GM23338 (cell line): ENCODE measurements around the gene POLD3. TPM values are rescaled to one million over a fixed set of nuclear protein-coding genes. Genes with fewer than 3 reads are reported as not detected.

Experiments
- ATAC-seq: fragments of 200-7000 bp; cut with Tn5 transposase; 3 replicates; pipeline ENCODE4 v1.9.1; 2020
- DNase-seq: peaks from one replicate; pipeline ENCODE4 v3.0.0-alpha.2; 2015; ENCODE audit warnings: low spot score
- H2AFZ ChIP-seq: fragments of 200-600 bp; sonication (generic); 2 replicates; pipeline ENCODE4 v1.8.0; 2016; ENCODE audit warnings: antibody characterized with exemption, mild to moderate bottlenecking, moderate library complexity
- H3F3A ChIP-seq: fragments of 200-600 bp; sonication (generic); replicated peaks from 2 replicates; pipeline ENCODE4 v1.8.0; 2017; ENCODE audit warnings: antibody characterized with exemption, mixed run types, low read depth
- H3K27ac ChIP-seq: fragments of 200-600 bp; sonication (generic); 2 replicates; pipeline ENCODE4 v1.6.1; 2016; ENCODE audit warnings: low read depth
- H3K27me3 ChIP-seq: fragments of 200-600 bp; sonication (generic); 2 replicates; pipeline ENCODE4 v1.8.0; 2016; ENCODE audit warnings: mild to moderate bottlenecking, mixed run types, moderate library complexity; ENCODE audit not compliant: insufficient read depth
- H3K36me3 ChIP-seq: fragments of 200-600 bp; sonication (generic); 2 replicates; pipeline ENCODE4 v1.8.0; 2016; ENCODE audit warnings: mild to moderate bottlenecking; ENCODE audit not compliant: insufficient read depth
- H3K4me1 ChIP-seq: fragments of 200-600 bp; sonication (generic); 2 replicates; pipeline ENCODE4 v1.8.0; 2016; ENCODE audit warnings: mild to moderate bottlenecking, moderate library complexity; ENCODE audit not compliant: insufficient read depth
- H3K4me2 ChIP-seq: fragments of 200-600 bp; sonication (generic); 2 replicates; pipeline ENCODE4 v1.7.1; 2017; ENCODE audit warnings: mixed run types
- H3K4me3 ChIP-seq: fragments of 200-600 bp; sonication (generic); 2 replicates; pipeline ENCODE4 v1.6.1; 2016; ENCODE audit warnings: mixed run types
- H3K79me2 ChIP-seq: fragments of 200-600 bp; sonication (generic); replicated peaks from 2 replicates; pipeline ENCODE4 v1.8.0; 2017; ENCODE audit warnings: mild to moderate bottlenecking; ENCODE audit not compliant: insufficient read depth
- H3K9me2 ChIP-seq: fragments of 200-600 bp; sonication (generic); 2 replicates; pipeline ENCODE4 v1.8.0; 2017; ENCODE audit not compliant: insufficient read depth
- H4K20me1 ChIP-seq: fragments of 200-600 bp; sonication (generic); replicated peaks from 2 replicates; pipeline ENCODE4 v1.8.0; 2017; ENCODE audit warnings: mild to moderate bottlenecking; ENCODE audit not compliant: insufficient read depth
- H3K27ac Mint-ChIP-seq: 2 replicates; pipeline ENCODE4 v1.8.0; 2020; ENCODE audit warnings: inconsistent platforms, mild to moderate bottlenecking, moderate library complexity, mixed read lengths
- H3K27me3 Mint-ChIP-seq: 3 replicates; pipeline ENCODE4 v1.8.0; 2022; ENCODE audit warnings: low read depth, mild to moderate bottlenecking, moderate library complexity, mixed read lengths, inconsistent platforms; ENCODE audit not compliant: insufficient read depth, poor library complexity
- H3K36me3 Mint-ChIP-seq: 3 replicates; pipeline ENCODE4 v1.8.0; 2021; ENCODE audit warnings: low read depth, mild to moderate bottlenecking, inconsistent platforms, moderate library complexity, mixed read lengths
- H3K4me1 Mint-ChIP-seq: 3 replicates; pipeline ENCODE4 v1.8.0; 2020; ENCODE audit warnings: mild to moderate bottlenecking, inconsistent platforms, mixed read lengths
- H3K4me3 Mint-ChIP-seq: 3 replicates; pipeline ENCODE4 v1.8.0; 2021; ENCODE audit warnings: moderate library complexity, mild to moderate bottlenecking, inconsistent platforms, mixed read lengths
- H3K9me3 Mint-ChIP-seq: 3 replicates; pipeline ENCODE4 v1.8.0; 2020; ENCODE audit warnings: moderate library complexity, mild to moderate bottlenecking, inconsistent platforms, mixed read lengths
- STAT1 ChIP-seq: IDR thresholded peaks from one replicate; pipeline ENCODE4 v1.6.1; 2016; ENCODE audit warnings: antibody characterized with exemption; ENCODE audit not compliant: unreplicated experiment
- ZNF114 ChIP-seq: fragments of 250-450 bp; sonication (Bioruptor Pico); IDR thresholded peaks from 2 replicates; pipeline ENCODE4 v1.5.0; 2020; ENCODE audit warnings: mild to moderate bottlenecking, moderate library complexity
- ZNF331 ChIP-seq: fragments of 250-450 bp; sonication (Bioruptor Pico); IDR thresholded peaks from 2 replicates; pipeline ENCODE4 v1.5.0; 2020; ENCODE audit warnings: low read depth, mild to moderate bottlenecking, moderate library complexity
- ZNF462 ChIP-seq: fragments of 250-450 bp; sonication (Bioruptor Pico); IDR thresholded peaks from 2 replicates; pipeline ENCODE4 v1.5.0; 2020; ENCODE audit warnings: mild to moderate bottlenecking, moderate library complexity
- polyA plus RNA-seq: library from polyadenylated mRNA; unstranded; fragments of >200 nt; fragmentation: Nextera tagmentation; extraction: Ambion mirVana; gene quantifications from 2 replicates; pipeline ENCODE4 v1.2.1, GENCODE V29; 2016
- total RNA-seq: library from RNA; depleted of rRNA; stranded (reverse); fragments of >200 nt; shearing (Covaris generic); gene quantifications from 2 replicates; pipeline ENCODE4 v1.2.3, GENCODE V29; 2014
- TF ChIP-seq, protein P1 (sequence below): IDR thresholded peaks from one replicate; pipeline ENCODE4 v1.6.1; 2018; ENCODE audit warnings: antibody characterized with exemption; ENCODE audit not compliant: unreplicated experiment
- TF ChIP-seq, protein P2 (sequence below), 2 experiments: fragments of 200-600 bp in 1 of 2; sonication (generic) in 1 of 2; conservative IDR thresholded peaks; 2 replicates each; pipeline versions ENCODE4 v1.5.1 to v1.6.1; 2016 to 2017; ENCODE audit warnings: antibody characterized with exemption in 2 of 2, low read depth in 2 of 2, mild to moderate bottlenecking in 2 of 2, moderate library complexity in 1 of 2

POLD3 gene
- total and polyA plus RNA-seq, 2 experiments from 2014 or later, result 21.9 to 50.1 TPM

DNA sequence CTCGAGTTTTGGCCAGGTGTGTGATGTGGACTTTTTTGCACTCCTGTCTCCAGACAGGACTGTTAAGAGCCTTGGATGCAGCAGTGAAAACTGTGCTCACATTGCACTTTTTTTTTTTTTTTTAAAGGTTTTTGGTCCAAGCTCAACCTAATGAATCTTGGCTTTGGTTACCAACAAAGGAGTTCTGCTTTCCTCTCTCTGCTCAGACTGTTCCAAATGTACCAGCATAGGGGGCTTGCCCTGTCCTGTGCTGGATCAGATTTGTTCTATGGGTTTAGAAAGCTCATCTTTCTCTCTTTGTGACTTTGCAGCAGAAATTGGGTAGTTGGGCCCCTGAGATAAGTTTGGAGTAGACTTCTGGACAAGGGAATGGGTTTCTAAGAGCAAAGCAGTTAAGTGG lies 45.3 kb downstream of the POLD3 start:
- Mint-ChIP-seq H3K27me3 (no peaks in the 10 kb centered on the region), H3K27ac (no peak overlapping the region), H3K4me1 (no peaks in the 10 kb centered on the region), H3K4me3 (no peak overlapping the region), H3K9me3 (no peaks in the 10 kb centered on the region), H3K36me3 (peaks cover 33% of the 10 kb centered on the region)
- no peaks in the 10 kb centered on the region for H3K4me1 ChIP-seq
- H2AFZ ChIP-seq, result no peak overlapping the region
- TF ChIP-seq ZNF331 (CRISPR knock-in tag) (no peak), STAT1 (no peak)
- TF ChIP-seq, protein P1, sequence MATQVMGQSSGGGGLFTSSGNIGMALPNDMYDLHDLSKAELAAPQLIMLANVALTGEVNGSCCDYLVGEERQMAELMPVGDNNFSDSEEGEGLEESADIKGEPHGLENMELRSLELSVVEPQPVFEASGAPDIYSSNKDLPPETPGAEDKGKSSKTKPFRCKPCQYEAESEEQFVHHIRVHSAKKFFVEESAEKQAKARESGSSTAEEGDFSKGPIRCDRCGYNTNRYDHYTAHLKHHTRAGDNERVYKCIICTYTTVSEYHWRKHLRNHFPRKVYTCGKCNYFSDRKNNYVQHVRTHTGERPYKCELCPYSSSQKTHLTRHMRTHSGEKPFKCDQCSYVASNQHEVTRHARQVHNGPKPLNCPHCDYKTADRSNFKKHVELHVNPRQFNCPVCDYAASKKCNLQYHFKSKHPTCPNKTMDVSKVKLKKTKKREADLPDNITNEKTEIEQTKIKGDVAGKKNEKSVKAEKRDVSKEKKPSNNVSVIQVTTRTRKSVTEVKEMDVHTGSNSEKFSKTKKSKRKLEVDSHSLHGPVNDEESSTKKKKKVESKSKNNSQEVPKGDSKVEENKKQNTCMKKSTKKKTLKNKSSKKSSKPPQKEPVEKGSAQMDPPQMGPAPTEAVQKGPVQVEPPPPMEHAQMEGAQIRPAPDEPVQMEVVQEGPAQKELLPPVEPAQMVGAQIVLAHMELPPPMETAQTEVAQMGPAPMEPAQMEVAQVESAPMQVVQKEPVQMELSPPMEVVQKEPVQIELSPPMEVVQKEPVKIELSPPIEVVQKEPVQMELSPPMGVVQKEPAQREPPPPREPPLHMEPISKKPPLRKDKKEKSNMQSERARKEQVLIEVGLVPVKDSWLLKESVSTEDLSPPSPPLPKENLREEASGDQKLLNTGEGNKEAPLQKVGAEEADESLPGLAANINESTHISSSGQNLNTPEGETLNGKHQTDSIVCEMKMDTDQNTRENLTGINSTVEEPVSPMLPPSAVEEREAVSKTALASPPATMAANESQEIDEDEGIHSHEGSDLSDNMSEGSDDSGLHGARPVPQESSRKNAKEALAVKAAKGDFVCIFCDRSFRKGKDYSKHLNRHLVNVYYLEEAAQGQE, result no peak
- H3K27me3 ChIP-seq, result no peaks in the 10 kb centered on the region
- H3F3A ChIP-seq, result no peaks in the 10 kb centered on the region
- H3K4me3 ChIP-seq, result no peak overlapping the region
- DNase-seq (no peak), ATAC-seq (no peak)
- H3K79me2 ChIP-seq, result no peaks in the 10 kb centered on the region
- no peak overlapping the region for H3K4me2 ChIP-seq
- no peaks in the 10 kb centered on the region for H3K9me2 ChIP-seq
- H3K27ac ChIP-seq, result no peak overlapping the region
- 0 out of 2 replicates have a peak, but pooled peaks cover 3% of the 10 kb centered on the region for H4K20me1 ChIP-seq
- peaks cover 3% of the 10 kb centered on the region for H3K36me3 ChIP-seq

GRCh38 chr11:74638869-74639268 lies 46.5 kb downstream of the POLD3 start:
- DNase-seq (no peak), ATAC-seq (no peak)
- no peaks in the 10 kb centered on the region for H3K9me2 ChIP-seq
- H2AFZ ChIP-seq, result no peak overlapping the region
- Mint-ChIP-seq H3K4me1 (no peaks in the 10 kb centered on the region), H3K27me3 (no peaks in the 10 kb centered on the region), H3K36me3 (peaks cover 33% of the 10 kb centered on the region), H3K27ac (no peak overlapping the region), H3K4me3 (no peak overlapping the region), H3K9me3 (no peaks in the 10 kb centered on the region)
- no peak overlapping the region for H3K4me3 ChIP-seq
- no peaks in the 10 kb centered on the region for H3K4me1 ChIP-seq
- H3K79me2 ChIP-seq, result no peaks in the 10 kb centered on the region
- peaks cover 3% of the 10 kb centered on the region for H3K36me3 ChIP-seq
- H4K20me1 ChIP-seq, result 0 out of 2 replicates have a peak, but pooled peaks cover 3% of the 10 kb centered on the region
- H3K4me2 ChIP-seq, result no peak overlapping the region
- no peaks in the 10 kb centered on the region for H3K27me3 ChIP-seq
- no peak overlapping the region for H3K27ac ChIP-seq
- no peaks in the 10 kb centered on the region for H3F3A ChIP-seq
- TF ChIP-seq ZNF462 (no peak), ZNF114 (CRISPR knock-in tag) (no peak)
- TF ChIP-seq, protein P1, result no peak
- TF ChIP-seq, protein P2, sequence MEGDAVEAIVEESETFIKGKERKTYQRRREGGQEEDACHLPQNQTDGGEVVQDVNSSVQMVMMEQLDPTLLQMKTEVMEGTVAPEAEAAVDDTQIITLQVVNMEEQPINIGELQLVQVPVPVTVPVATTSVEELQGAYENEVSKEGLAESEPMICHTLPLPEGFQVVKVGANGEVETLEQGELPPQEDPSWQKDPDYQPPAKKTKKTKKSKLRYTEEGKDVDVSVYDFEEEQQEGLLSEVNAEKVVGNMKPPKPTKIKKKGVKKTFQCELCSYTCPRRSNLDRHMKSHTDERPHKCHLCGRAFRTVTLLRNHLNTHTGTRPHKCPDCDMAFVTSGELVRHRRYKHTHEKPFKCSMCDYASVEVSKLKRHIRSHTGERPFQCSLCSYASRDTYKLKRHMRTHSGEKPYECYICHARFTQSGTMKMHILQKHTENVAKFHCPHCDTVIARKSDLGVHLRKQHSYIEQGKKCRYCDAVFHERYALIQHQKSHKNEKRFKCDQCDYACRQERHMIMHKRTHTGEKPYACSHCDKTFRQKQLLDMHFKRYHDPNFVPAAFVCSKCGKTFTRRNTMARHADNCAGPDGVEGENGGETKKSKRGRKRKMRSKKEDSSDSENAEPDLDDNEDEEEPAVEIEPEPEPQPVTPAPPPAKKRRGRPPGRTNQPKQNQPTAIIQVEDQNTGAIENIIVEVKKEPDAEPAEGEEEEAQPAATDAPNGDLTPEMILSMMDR (conservative IDR thresholded peaks at IDR 0.05; ENCODE audit: low read depth in 2 of 2), result no peak
